HCT116 (cell line): ENCODE results near the gene TLX2. TPM values are rescaled to one million over a fixed set of nuclear protein-coding genes. Genes with fewer than 3 reads are reported as not detected.

Source experiments
- ATAC-seq: fragments of 200-7000 bp; cut with Tn5 transposase; 2 replicates; pipeline ENCODE4 v1.9.1; 2020; ENCODE audit warnings: mild to moderate bottlenecking, moderate library complexity
- BruUV-seq: library from RNA; stranded (reverse); fragments of 400-500 nt; replicated peaks from 2 replicates; lab custom pipeline; 2021; lab: Mats Ljungman, UMichigan
- CTCF ChIA-PET: fragments of 300-600 bp; sonication (Branson Sonifier 250); formaldehyde crosslinking; loops from one replicate; lab custom pipeline; 2021; ENCODE audit warnings: antibody characterized with exemption; lab: Charles Lee
- POLR2A ChIA-PET: fragments of 300-600, 350-600 bp; sonication (Branson Sonifier 250); formaldehyde crosslinking; loops from one replicate; lab custom pipeline; 2021; ENCODE audit warnings: antibody characterized with exemption; lab: Charles Lee
- RAD21 ChIA-PET, 2 experiments: fragments of 300-600 bp; sonication (Branson Sonifier 250); formaldehyde crosslinking; loops; one replicate each; lab custom pipeline; 2023; ENCODE audit warnings: low total read pairs in 2 of 2; ENCODE audit not compliant: uncharacterized antibody in 2 of 2, unreplicated experiment in 2 of 2, low non-redundant PET in 1 of 2; lab: Charles Lee
- DNase-seq: peaks from one replicate; pipeline ENCODE4 v3.0.0-alpha.2; 2010; ENCODE audit warnings: low read depth, low spot score
- H2AFZ ChIP-seq: fragments of 200-600 bp; shearing (Covaris generic), sonication (generic); 2 replicates; pipeline ENCODE4 v1.6.1; 2017; ENCODE audit warnings: low read depth, mixed run types, mixed read lengths, antibody characterized with exemption, low read length; ENCODE audit not compliant: poor library complexity, severe bottlenecking
- H3K27ac ChIP-seq: 2 replicates; pipeline ENCODE4 v1.5.1; 2012; ENCODE audit warnings: low read depth, low read length
- H3K27me3 ChIP-seq: fragments of 200-600 bp; sonication (generic); 2 replicates; pipeline ENCODE4 v1.6.1; 2016; ENCODE audit warnings: mixed run types, low read length, mixed read lengths; ENCODE audit not compliant: insufficient read depth
- H3K36me3 ChIP-seq, 2 experiments: fragments of 200-500 bp in 1 of 2; fragments of 200-600 bp in 1 of 2; sonication (Bioruptor generic) in 1 of 2; sonication (generic) in 1 of 2; 2 replicates each; pipeline versions ENCODE4 v1.5.1 to v1.6.1; 2014 to 2016; ENCODE audit warnings: low read length in 2 of 2, inconsistent platforms in 1 of 2, mixed read lengths in 1 of 2, mixed run types in 1 of 2; ENCODE audit not compliant: insufficient read depth in 2 of 2, control insufficient read depth in 1 of 2
- H3K4me1 ChIP-seq, 2 experiments: fragments of 200-600 bp in 1 of 2; sonication (generic) in 1 of 2; 2 replicates each; pipeline versions ENCODE4 v1.5.1 to v1.6.1; 2012 to 2017; ENCODE audit warnings: low read length in 2 of 2, inconsistent platforms in 1 of 2, mild to moderate bottlenecking in 1 of 2, mixed read lengths in 1 of 2, mixed run types in 1 of 2, moderate library complexity in 1 of 2; ENCODE audit not compliant: insufficient read depth in 2 of 2, control insufficient read depth in 1 of 2
- H3K4me2 ChIP-seq: fragments of 200-600 bp; sonication (generic); 2 replicates; pipeline ENCODE4 v1.6.1; 2017; ENCODE audit warnings: mixed run types, low read length, mixed read lengths
- H3K4me3 ChIP-seq, 2 experiments: fragments of 200-600 bp in 1 of 2; sonication (generic) in 1 of 2; replicated peaks in 1 of 2; 2 replicates each; pipeline ENCODE4 v1.5.1; 2011 to 2016; ENCODE audit warnings: low read length in 2 of 2, control low read depth in 1 of 2, low read depth in 1 of 2, mild to moderate bottlenecking in 1 of 2, mixed read lengths in 1 of 2, mixed run types in 1 of 2
- H3K79me2 ChIP-seq: fragments of 200-600 bp; sonication (generic); 2 replicates; pipeline ENCODE4 v1.6.1; 2017; ENCODE audit warnings: mild to moderate bottlenecking, mixed run types, low read length, moderate library complexity, mixed read lengths; ENCODE audit not compliant: insufficient read depth
- H3K9ac ChIP-seq: fragments of 200-600 bp; sonication (generic); 2 replicates; pipeline ENCODE4 v1.6.1; 2016; ENCODE audit warnings: low read length, mixed read lengths
- H3K9me2 ChIP-seq: fragments of 200-600 bp; sonication (generic), shearing (Covaris generic); 2 replicates; pipeline ENCODE4 v1.6.1; 2017; ENCODE audit warnings: mixed run types, mild to moderate bottlenecking, moderate library complexity; ENCODE audit not compliant: insufficient read depth
- H3K9me3 ChIP-seq, 2 experiments: fragments of 200-500 bp in 1 of 2; fragments of 200-600 bp in 1 of 2; sonication (Bioruptor generic) in 1 of 2; sonication (generic) in 1 of 2; 2 replicates each; pipeline ENCODE4 v1.6.1; 2014 to 2017; ENCODE audit warnings: low read length in 2 of 2, mixed read lengths in 2 of 2, inconsistent platforms in 1 of 2, low read depth in 1 of 2, mild to moderate bottlenecking in 1 of 2, mixed run types in 1 of 2, moderate library complexity in 1 of 2; ENCODE audit not compliant: control insufficient read depth in 1 of 2, insufficient read depth in 1 of 2
- H4K20me1 ChIP-seq: fragments of 200-600 bp; sonication (generic), shearing (Covaris generic); 2 replicates; pipeline ENCODE4 v1.6.1; 2017; ENCODE audit warnings: mixed run types, mild to moderate bottlenecking, moderate library complexity; ENCODE audit not compliant: insufficient read depth
- CTCF ChIP-seq, 3 experiments: fragments of 200-600 bp in 1 of 3; sonication (generic) in 1 of 3; IDR thresholded peaks in 2 of 3; conservative IDR thresholded peaks in 1 of 3; 2 replicates each; pipeline ENCODE4 v1.5.1; 2012 to 2017; ENCODE audit warnings: low read depth in 2 of 3, low read length in 2 of 3, antibody characterized with exemption in 1 of 3, borderline replicate concordance in 1 of 3, control low read depth in 1 of 3, mild to moderate bottlenecking in 1 of 3, mixed read lengths in 1 of 3, mixed run types in 1 of 3, moderate library complexity in 1 of 3; ENCODE audit not compliant: insufficient read depth in 1 of 3
- EGR1 ChIP-seq: IDR thresholded peaks from 2 replicates; pipeline ENCODE4 v1.6.1; 2012; ENCODE audit warnings: low read depth
- POLR2A ChIP-seq: IDR thresholded peaks from 2 replicates; pipeline ENCODE4 v1.7.0; 2011; ENCODE audit warnings: borderline replicate concordance; ENCODE audit not compliant: insufficient read depth, insufficient read length; ENCODE audit errors: extremely low read depth
- POLR2AphosphoS5 ChIP-seq: IDR thresholded peaks from 2 replicates; pipeline ENCODE4 v1.6.1; 2011; ENCODE audit warnings: mild to moderate bottlenecking, low read depth, low read length, moderate library complexity
- RAD21 ChIP-seq: IDR thresholded peaks from 2 replicates; pipeline ENCODE4 v1.6.1; 2012; ENCODE audit warnings: low read depth, mild to moderate bottlenecking
- SIN3A ChIP-seq: IDR thresholded peaks from 2 replicates; pipeline ENCODE4 v1.6.1; 2012; ENCODE audit warnings: low read depth
- TCF7L2 ChIP-seq: IDR thresholded peaks from 2 replicates; pipeline ENCODE4 v1.7.0; 2011; ENCODE audit warnings: borderline replicate concordance, inconsistent platforms; ENCODE audit not compliant: insufficient read depth, insufficient read length; ENCODE audit errors: extremely low read depth
- YY1 ChIP-seq: IDR thresholded peaks from 2 replicates; pipeline ENCODE4 v1.6.1; 2011; ENCODE audit warnings: low read length, low read depth, moderate library complexity, mild to moderate bottlenecking; ENCODE audit not compliant: insufficient replicate concordance; ENCODE audit errors: extremely low read depth
- ZBTB33 ChIP-seq: IDR thresholded peaks from 2 replicates; pipeline ENCODE4 v1.6.1; 2011; ENCODE audit warnings: mild to moderate bottlenecking, low read length, moderate library complexity; ENCODE audit not compliant: insufficient replicate concordance; ENCODE audit errors: extremely low read depth
- intact Hi-C: fragments of 100-400 bp; cut with micrococcal nuclease; formaldehyde crosslinking; loops from 2 replicates; pipeline ENCODE4 v1.10.0; 2022
- total RNA-seq: library from RNA; stranded (reverse); gene quantifications from one replicate; pipeline ENCODE4 v1.2.1, GENCODE V29; 2021; ENCODE audit not compliant: unreplicated experiment

Gene TLX2
- total RNA-seq, 1 experiment from 2014 or later = not detected

GRCh38 chr2:74546004-74546403, 31.8 kb downstream of the TLX2 start (continued):
- TF ChIP-seq CTCF (IDR thresholded peaks at IDR 0.05 in 2 of 3, conservative IDR thresholded peaks at IDR 0.05 in 1 of 3; ENCODE audit: borderline replicate concordance in 1 of 3, insufficient read depth in 1 of 3, low read depth in 2 of 3, low read length in 2 of 3) (no peak), RAD21 (no peak), YY1 (no peak)

GRCh38 chr2:74548285-74548899, 34.1 kb downstream of the TLX2 start:
- POLR2A ChIA-PET = no interaction called here
- intact Hi-C loops = no loop called here
- Histone ChIP-seq H3K4me3 (peak overlapping the region; percentile 34 to 75), H3K9ac (peak overlapping the region; percentile 88), H3K9me2 (no peaks in the 10 kb centered on the region), H3K27ac (peak overlapping the region; percentile 90), H3K27me3 (no peaks in the 10 kb centered on the region), H3K36me3 (no peaks in the 10 kb centered on the region), H4K20me1 (no peaks in the 10 kb centered on the region), H3K4me1 (peaks cover 12 to 32% of the 10 kb centered on the region in 2 experiments; a peak in 3 of 4 replicates), H3K79me2 (peaks cover 16% of the 10 kb centered on the region; the same call in 1 of the 2 replicates), H3K9me3 (no peaks in the 10 kb centered on the region), H2AFZ (no peak overlapping the region), H3K4me2 (peak overlapping the region; percentile 87)
- BruUV-seq = TSS peak; percentile 46
- CTCF ChIA-PET = no interaction called here
- ATAC-seq (no peak), DNase-seq (no peak)
- TF ChIP-seq SIN3A (no peak), ZBTB33 (no peak), TCF7L2 (peak; percentile 37), EGR1 (no peak), POLR2AphosphoS5 (no peak), POLR2A (peak; percentile 11)
- RAD21 ChIA-PET = no interaction called here
